ENCODE data around the gene NGEF.

Gene NGEF

GRCh38 chr2:232897598-232898408, 115.3 kb downstream of the NGEF start:
- TF ChIP-seq EGR1 (IDR thresholded peaks at IDR 0.05) = no peak
- TF ChIP-seq YY1 (IDR thresholded peaks at IDR 0.05; ENCODE audit: low read depth) = no peak
- no peak for TF ChIP-seq TEAD4 (IDR thresholded peaks at IDR 0.05)
- no peak for TF ChIP-seq NFIC (IDR thresholded peaks at IDR 0.05)
- TF ChIP-seq CREB1 (IDR thresholded peaks at IDR 0.05; ENCODE audit: low read depth) = no peak
- no peak for TF ChIP-seq EP300 (IDR thresholded peaks at IDR 0.05; ENCODE audit: borderline replicate concordance)
- no peak for TF ChIP-seq CEBPB (IDR thresholded peaks at IDR 0.05)
- TF ChIP-seq TAF1 (IDR thresholded peaks at IDR 0.05; ENCODE audit: low read depth) = no peak
- no peak for TF ChIP-seq MAX (IDR thresholded peaks at IDR 0.05)

- no peak for TF ChIP-seq EGR1 (IDR thresholded peaks at IDR 0.05)
- no peak for TF ChIP-seq MAX (IDR thresholded peaks at IDR 0.05)
- no peak for TF ChIP-seq EP300 (IDR thresholded peaks at IDR 0.05; ENCODE audit: borderline replicate concordance)
- TF ChIP-seq YY1 (IDR thresholded peaks at IDR 0.05; ENCODE audit: low read depth) = no peak
- TF ChIP-seq NFIC (IDR thresholded peaks at IDR 0.05) = no peak
- TF ChIP-seq TEAD4 (IDR thresholded peaks at IDR 0.05) = no peak
- no peak for TF ChIP-seq RAD21 (IDR thresholded peaks at IDR 0.05; ENCODE audit: low read depth)
- no peak for TF ChIP-seq CREB1 (IDR thresholded peaks at IDR 0.05; ENCODE audit: low read depth)
- no peak for TF ChIP-seq REST (IDR thresholded peaks at IDR 0.05; ENCODE audit: low read depth)
- TF ChIP-seq ZBTB7A (IDR thresholded peaks at IDR 0.05; ENCODE audit: low read depth) = no peak
- no peak for TF ChIP-seq USF1 (IDR thresholded peaks at IDR 0.05)
- no peak for TF ChIP-seq TCF12 (IDR thresholded peaks at IDR 0.05; ENCODE audit: low read depth)
- no peak for TF ChIP-seq FOXM1 (IDR thresholded peaks at IDR 0.05; ENCODE audit: borderline replicate concordance, low read depth)
- no peak for TF ChIP-seq TAF1 (IDR thresholded peaks at IDR 0.05; ENCODE audit: low read depth)
- TF ChIP-seq CEBPB (IDR thresholded peaks at IDR 0.05) = no peak
Measured at GRCh38 chr2:232896720-232897597, 116.1 kb downstream of the NGEF start.

GRCh38 chr2:232896111-232896510, 116.9 kb downstream of the NGEF start:
- TF ChIP-seq EP300 (IDR thresholded peaks at IDR 0.05; ENCODE audit: borderline replicate concordance) (no peak), YY1 (IDR thresholded peaks at IDR 0.05; ENCODE audit: low read depth) (no peak), USF1 (IDR thresholded peaks at IDR 0.05) (no peak), TEAD4 (IDR thresholded peaks at IDR 0.05) (no peak), RAD21 (IDR thresholded peaks at IDR 0.05; ENCODE audit: low read depth) (no peak), CREB1 (IDR thresholded peaks at IDR 0.05; ENCODE audit: low read depth) (no peak), TCF12 (IDR thresholded peaks at IDR 0.05; ENCODE audit: low read depth) (no peak), CEBPB (IDR thresholded peaks at IDR 0.05) (no peak), NFIC (IDR thresholded peaks at IDR 0.05) (no peak), FOXM1 (IDR thresholded peaks at IDR 0.05; ENCODE audit: borderline replicate concordance, low read depth) (no peak), REST (IDR thresholded peaks at IDR 0.05; ENCODE audit: low read depth) (no peak), EGR1 (IDR thresholded peaks at IDR 0.05) (no peak), MAX (IDR thresholded peaks at IDR 0.05) (no peak), TAF1 (IDR thresholded peaks at IDR 0.05; ENCODE audit: low read depth) (no peak), ZBTB7A (IDR thresholded peaks at IDR 0.05; ENCODE audit: low read depth) (no peak)

GRCh38 chr2:232894746-232895145, 118.3 kb downstream of the NGEF start:
- no peak for TF ChIP-seq USF1 (IDR thresholded peaks at IDR 0.05)
- TF ChIP-seq EP300 (IDR thresholded peaks at IDR 0.05; ENCODE audit: borderline replicate concordance) = no peak
- no peak for TF ChIP-seq RAD21 (IDR thresholded peaks at IDR 0.05; ENCODE audit: low read depth)
- no peak for TF ChIP-seq TCF12 (IDR thresholded peaks at IDR 0.05; ENCODE audit: low read depth)
- no peak for TF ChIP-seq ZBTB7A (IDR thresholded peaks at IDR 0.05; ENCODE audit: low read depth)
- TF ChIP-seq CEBPB (IDR thresholded peaks at IDR 0.05) = no peak
- no peak for TF ChIP-seq NFIC (IDR thresholded peaks at IDR 0.05)
- TF ChIP-seq EGR1 (IDR thresholded peaks at IDR 0.05) = no peak
- no peak for TF ChIP-seq YY1 (IDR thresholded peaks at IDR 0.05; ENCODE audit: low read depth)
- TF ChIP-seq FOXM1 (IDR thresholded peaks at IDR 0.05; ENCODE audit: borderline replicate concordance, low read depth) = no peak
- TF ChIP-seq TAF1 (IDR thresholded peaks at IDR 0.05; ENCODE audit: low read depth) = no peak
- TF ChIP-seq CREB1 (IDR thresholded peaks at IDR 0.05; ENCODE audit: low read depth) = no peak
- no peak for TF ChIP-seq TEAD4 (IDR thresholded peaks at IDR 0.05)
- TF ChIP-seq MAX (IDR thresholded peaks at IDR 0.05) = no peak
- no peak for TF ChIP-seq REST (IDR thresholded peaks at IDR 0.05; ENCODE audit: low read depth)
